Measurements from ENCODE around the gene NR6A1.

The NR6A1 gene

GRCh38 chr9:124532897-124533296, 238.2 kb downstream of the NR6A1 start:
- DNase-seq: no peak

GRCh38 chr9:124531115-124531514, 240.0 kb downstream of the NR6A1 start:
- DNase-seq: no peak

- no peak for DNase-seq
Measured at GRCh38 chr9:124530246-124530645, 240.9 kb downstream of the NR6A1 start.

- no peak for DNase-seq
Measured at GRCh38 chr9:124527781-124528180, 243.3 kb downstream of the NR6A1 start.

GRCh38 chr9:124526174-124526573, 244.9 kb downstream of the NR6A1 start:
- DNase-seq: no peak

GRCh38 chr9:124522121-124523098, 248.7 kb downstream of the NR6A1 start:
- DNase-seq: no peak

- DNase-seq: no peak
Measured at GRCh38 chr9:124521142-124521541, 250.0 kb downstream of the NR6A1 start.

GRCh38 chr9:124520206-124520596, 250.9 kb downstream of the NR6A1 start:
- peak in 26 of 58 donors; percentile 4 to 68 (median 28) for DNase-seq

GRCh38 chr9:124518116-124518515, 253.0 kb downstream of the NR6A1 start:
- DNase-seq: no peak

- no peak for DNase-seq
Measured at GRCh38 chr9:124517600-124517999, 253.5 kb downstream of the NR6A1 start.

- DNase-seq: no peak
Measured at GRCh38 chr9:124514874-124515273, 256.2 kb downstream of the NR6A1 start.

- no peak for DNase-seq
Measured at GRCh38 chr9:124514125-124514524, 257.0 kb downstream of the NR6A1 start.

GRCh38 chr9:124513376-124513994, 257.6 kb downstream of the NR6A1 start:
- DNase-seq: peak in 14 of 58 donors; percentile 6 to 64 (median 14)

- no peak for DNase-seq
Measured at GRCh38 chr9:124512806-124513204, 258.3 kb downstream of the NR6A1 start.

- DNase-seq: no peak
Measured at GRCh38 chr9:124511891-124512805, 259.0 kb downstream of the NR6A1 start.

- no peak for DNase-seq
Measured at GRCh38 chr9:124511426-124511840, 259.7 kb downstream of the NR6A1 start.

- DNase-seq: no peak
Measured at GRCh38 chr9:124510650-124511425, 260.3 kb downstream of the NR6A1 start.

- no peak for DNase-seq
Measured at GRCh38 chr9:124507880-124508423, 263.2 kb downstream of the NR6A1 start.

- no peak for DNase-seq
Measured at GRCh38 chr9:124506931-124507879, 263.9 kb downstream of the NR6A1 start, which contains the start of gene NR5A1. Gene NR5A1 (minus strand): TSS chr9:124507399. CDS start chr9:124503395, 4,004 bp downstream.

All from anterior cingulate cortex (tissue), 58 donors.